Measurements from ENCODE around the gene CMTM1.

DNA sequence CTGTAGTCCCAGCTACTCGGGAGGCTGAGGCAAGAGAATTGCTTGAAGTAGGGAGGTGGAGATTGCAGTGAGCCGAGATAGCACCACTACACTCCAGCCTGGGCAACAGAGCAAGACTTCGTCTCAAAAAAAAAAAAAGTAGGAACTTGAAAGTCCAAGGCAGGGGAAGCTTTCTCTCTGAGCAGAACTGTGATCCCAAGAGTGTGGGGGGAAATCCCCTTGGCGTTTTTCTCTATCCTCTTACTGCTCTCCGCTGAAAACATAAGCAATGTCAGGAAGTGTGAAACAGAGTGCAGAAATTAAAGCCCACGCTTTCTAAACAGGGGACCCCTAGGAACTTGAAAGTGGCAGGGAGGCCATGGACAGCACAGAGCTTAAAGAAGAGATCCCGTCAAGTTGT, 28.5 kb downstream of the CMTM1 start:
- no peak for TF ChIP-seq POLR2A (IDR thresholded peaks at IDR 0.05)
- TF ChIP-seq, protein P1, sequence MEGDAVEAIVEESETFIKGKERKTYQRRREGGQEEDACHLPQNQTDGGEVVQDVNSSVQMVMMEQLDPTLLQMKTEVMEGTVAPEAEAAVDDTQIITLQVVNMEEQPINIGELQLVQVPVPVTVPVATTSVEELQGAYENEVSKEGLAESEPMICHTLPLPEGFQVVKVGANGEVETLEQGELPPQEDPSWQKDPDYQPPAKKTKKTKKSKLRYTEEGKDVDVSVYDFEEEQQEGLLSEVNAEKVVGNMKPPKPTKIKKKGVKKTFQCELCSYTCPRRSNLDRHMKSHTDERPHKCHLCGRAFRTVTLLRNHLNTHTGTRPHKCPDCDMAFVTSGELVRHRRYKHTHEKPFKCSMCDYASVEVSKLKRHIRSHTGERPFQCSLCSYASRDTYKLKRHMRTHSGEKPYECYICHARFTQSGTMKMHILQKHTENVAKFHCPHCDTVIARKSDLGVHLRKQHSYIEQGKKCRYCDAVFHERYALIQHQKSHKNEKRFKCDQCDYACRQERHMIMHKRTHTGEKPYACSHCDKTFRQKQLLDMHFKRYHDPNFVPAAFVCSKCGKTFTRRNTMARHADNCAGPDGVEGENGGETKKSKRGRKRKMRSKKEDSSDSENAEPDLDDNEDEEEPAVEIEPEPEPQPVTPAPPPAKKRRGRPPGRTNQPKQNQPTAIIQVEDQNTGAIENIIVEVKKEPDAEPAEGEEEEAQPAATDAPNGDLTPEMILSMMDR (IDR thresholded peaks at IDR 0.05 in 8 of 11, conservative IDR thresholded peaks at IDR 0.05 in 3 of 11) = no peak

Data from spleen (tissue), 7 donors.